HG03175 (cell line): Measurements from ENCODE around the gene SLBP.

Experiments
- ATAC-seq: cut with Tn5 transposase; IDR thresholded peaks from one replicate; pipeline ENCODE4 v1.9.1; 2021; ENCODE audit warnings: mild to moderate bottlenecking, moderate library complexity; ENCODE audit not compliant: unreplicated experiment

The SLBP gene

DNA sequence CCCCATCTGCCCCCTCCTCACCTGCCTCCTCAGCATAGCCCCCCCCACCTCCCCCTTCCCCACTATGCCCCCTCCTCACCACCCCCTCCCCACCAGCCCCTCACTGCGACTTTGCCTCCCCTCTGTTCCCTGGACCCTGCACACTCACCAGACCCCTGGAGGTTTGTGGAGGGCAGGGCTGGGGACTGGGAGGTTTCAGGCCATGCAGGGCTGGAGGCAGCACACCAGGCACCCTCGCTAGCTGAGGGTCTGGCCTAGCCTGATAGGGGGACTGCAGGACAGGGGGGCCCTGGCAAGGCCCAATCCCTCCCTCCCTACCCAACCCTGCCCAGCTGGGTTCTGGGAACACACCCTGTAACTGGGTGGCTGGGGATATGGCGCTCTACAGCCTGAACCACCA lies 37.3 kb upstream of the SLBP start:
- no peak for ATAC-seq

DNA sequence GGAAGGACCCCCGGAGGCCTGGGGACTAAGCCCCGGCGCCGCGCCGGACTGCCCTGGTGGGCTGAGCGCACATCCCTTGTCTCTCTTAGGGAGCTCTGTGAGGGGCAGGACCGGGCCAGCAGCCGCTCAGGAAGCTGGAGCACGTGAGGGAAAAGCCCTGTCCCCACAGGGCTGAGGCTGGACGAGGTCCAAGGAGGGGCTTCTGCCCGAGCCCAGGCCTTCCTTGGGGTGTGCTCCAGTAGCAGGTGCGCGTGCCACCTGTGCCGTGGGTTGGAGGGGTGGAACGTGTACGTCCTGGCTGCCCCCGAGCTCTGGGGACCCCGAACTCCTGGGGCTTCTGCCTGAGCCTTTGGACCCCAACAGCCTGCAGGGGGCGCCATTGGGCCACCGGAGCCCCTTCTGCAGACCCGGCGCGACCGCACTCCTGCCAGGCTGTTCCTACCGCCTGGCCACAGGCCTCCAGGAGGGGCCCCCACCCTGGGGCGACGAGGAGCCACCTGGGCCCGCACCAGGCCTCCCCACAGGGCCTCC lies 36.4 kb upstream of the SLBP start:
- ATAC-seq = no peak

DNA sequence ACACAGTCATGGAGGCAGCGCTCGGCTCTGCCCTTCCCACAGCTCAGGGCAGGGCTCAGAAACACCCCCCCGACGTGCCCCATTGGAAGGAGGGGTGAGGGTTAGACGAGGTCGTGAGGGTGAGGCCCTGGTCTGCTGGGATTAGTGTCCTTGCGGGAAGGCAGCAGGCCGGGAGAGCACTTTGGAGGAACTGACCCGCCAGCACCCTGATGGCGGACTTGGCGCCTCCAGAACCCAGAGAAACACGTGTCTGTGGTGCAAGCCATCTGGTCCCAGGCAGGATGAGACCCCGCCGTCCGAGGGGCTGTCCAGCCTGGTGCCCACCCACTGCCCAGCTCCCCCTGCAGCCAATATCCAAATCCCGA lies 35.5 kb upstream of the SLBP start:
- ATAC-seq = no peak

DNA sequence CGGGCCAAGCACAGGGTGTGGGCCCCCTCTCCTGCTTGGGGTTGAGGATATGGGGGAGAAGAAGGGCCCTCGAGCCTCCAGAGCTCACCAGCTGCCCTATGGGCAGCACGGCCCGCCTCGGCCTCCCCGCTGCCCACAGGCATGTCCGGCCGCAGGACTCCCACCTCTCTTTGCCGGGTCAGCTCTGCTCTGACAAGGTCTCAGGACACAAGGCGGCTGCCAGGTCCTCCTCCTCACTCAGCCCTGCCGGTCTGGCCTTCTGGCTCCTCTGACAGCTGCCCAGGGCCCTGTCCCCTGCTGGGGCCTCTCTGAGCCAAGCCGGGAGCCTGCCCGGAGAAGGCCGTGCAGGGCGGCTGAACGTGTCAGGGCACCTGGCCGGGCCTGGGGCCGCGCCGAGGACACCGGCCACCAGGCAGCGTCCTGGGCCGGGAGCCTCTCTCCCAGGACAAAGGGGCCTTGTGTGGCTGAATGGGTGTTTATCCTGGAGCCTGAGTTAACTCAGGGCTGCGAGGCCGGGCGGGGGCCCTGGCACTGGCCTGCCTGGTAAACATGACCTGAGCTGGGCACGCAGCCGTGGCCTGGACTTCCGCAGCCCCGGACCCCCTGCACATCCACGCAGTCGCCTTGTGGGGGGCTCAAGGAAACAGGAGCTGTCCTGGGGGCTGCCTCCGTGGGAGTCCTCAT lies 34.9 kb upstream of the SLBP start:
- no peak for ATAC-seq

DNA sequence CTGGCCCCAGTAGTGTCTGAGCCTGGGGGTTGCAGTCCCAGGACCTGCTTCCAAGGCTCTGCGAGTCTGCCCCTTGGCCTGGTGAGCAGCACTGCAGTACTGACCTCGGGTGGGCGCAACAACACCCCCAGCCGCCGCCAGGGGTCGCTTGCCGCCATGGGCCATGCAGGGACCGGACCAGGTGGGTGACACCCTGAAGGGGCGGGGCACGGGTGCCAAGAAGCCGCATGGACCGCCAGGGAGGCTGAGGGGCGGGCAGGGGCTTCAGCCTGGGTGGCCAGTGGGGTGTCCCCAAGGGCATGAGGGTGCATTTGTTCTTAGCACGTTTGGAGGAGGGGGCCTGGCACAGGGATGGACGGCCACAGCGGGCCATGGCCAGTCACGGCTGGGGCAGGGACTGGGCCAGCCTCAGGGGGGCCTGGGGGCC lies 34.2 kb upstream of the SLBP start:
- ATAC-seq = peak; percentile 63

DNA sequence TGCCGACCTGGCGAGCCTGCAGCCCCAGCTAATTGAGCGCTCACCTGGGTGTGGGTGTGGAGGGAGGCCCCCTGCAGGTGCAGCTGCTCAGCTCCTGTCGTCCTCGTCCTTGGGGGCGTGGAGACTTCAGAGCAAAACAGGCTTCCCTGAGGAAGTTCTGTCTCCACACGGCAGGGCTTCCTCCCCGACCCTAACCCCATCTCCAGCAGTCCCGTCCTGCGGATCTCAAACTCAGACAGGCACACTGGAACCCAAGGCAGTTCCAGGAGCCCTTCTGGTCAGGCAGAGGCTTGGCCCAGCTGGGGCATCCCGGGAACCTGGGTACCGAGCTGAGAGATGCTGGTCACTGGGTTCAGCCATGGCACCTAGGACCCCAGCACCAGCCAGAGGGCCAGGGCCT lies 33.6 kb upstream of the SLBP start:
- ATAC-seq = no peak

DNA sequence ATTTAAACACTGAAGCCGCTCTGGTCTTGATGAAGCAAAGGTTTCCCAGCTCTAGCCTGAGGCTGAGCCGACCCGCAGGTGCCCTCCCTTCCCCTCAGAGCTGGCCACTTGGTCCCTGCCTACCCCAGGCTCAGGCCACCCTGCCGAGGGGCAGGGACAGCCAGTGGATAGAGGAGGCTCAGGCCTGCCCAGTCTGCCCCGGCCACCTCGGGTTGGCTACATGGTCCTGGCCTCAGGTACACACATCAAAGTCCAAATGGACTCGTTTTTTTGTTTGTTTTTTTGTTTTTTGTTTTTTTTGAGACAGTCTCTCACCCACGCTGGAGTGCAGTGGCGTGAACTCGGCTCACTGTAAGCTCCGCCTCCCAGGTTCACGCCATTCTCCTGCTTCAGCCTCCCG lies 33.0 kb upstream of the SLBP start:
- ATAC-seq = no peak

DNA sequence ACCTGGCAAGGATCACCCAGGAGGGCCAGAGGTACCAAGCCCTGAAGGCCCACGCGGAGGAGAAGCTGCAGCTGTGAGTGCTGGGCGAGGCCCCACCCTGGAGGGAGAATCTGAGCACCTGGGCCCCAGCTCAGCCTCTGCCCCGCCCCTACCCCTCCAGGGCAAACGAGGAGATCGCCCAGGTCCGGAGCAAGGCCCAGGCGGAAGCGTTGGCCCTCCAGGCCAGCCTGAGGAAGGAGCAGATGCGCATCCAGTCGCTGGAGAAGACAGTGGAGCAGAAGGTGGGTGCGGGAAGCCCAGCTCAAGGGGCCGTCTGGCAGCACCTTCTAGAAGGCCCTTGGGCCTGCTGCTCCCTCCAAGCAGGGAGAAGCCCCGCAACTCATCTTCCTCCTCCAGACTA lies 32.4 kb upstream of the SLBP start:
- no peak for ATAC-seq

DNA sequence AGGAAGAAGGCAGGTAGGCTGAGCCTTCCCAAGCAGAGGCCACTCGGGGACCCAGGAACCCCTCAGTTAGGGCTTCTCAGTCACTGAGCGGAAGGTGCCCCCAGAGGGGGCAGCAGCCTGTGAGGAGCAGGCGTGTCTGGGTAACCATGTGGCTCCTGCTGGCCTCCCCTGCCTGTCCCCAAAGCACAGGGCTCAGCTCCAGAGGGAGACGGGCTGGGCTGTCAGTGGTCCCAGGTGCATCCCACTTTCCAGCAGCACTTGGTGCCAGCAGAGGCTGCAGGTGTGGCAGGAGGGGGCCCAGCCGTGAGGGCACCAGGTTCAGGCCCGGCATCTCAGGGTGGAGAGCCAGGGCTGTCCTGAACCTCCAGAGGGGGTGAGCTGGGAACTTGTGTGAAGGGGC lies 31.9 kb upstream of the SLBP start:
- no peak for ATAC-seq

DNA sequence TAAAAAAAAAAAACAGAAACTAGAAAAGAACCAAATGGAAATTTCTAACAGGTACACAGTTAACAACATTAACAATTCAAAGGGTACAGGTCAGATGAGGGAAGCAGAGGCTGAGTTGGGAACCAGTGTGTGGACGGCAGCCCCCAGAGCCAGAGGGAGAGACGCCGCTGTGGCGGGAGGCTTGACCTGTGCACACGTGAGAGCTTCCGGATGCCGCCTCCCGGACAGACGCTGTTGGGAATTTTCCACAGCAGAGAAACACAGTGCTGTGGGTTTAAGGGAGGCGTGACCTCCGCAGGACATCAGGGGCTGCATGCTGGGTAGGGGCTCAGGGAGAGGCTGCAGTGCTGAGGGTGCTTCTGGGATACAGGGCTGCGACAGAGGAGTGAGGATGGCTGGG lies 31.4 kb upstream of the SLBP start:
- no peak for ATAC-seq

DNA sequence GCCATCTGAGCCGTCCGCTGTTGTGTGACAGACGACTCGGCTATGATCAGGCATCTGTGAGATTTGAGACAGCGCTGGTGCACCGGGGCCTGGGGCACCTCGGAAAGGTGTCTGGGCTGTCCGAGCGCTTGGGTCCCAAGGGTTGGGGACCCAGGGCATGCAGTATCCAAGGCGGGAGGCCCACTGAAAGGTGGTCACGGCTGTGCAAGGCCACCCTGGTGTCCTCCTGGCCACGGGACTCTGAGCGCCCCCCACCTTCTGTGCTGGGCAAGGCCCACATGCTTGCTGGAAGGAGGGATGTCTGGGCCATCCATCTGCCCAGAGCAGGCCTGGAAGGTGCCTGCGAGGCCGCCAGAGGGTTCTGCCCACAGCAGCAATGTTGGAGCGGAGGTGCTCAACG lies 29.1 kb upstream of the SLBP start:
- ATAC-seq = no peak

DNA sequence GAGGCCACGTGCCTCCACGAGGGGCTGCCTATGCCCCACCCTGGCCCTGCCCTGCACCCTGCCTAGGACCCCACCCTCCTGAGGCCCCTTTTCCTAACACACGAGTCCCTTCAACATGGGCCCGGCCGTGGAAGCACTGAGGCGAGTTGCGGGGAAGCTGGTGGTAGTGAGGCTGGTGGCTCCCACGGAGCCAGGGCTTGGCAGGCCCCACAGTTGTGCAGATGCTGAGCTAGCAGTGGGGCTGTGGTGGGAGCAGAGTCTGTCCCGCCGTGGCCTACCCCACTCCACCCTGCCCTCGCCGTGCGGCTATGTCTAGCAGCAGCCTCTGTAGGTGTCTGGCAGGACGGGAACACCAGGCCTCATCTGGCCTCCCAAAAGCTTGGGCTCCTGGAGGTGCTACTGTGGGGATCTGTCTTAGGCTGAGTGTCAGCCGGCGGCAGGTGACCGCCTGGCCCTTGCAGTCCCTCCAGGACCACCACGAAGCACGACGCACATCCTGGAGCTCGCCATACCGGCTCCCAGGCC lies 28.0 kb upstream of the SLBP start:
- no peak for ATAC-seq

DNA sequence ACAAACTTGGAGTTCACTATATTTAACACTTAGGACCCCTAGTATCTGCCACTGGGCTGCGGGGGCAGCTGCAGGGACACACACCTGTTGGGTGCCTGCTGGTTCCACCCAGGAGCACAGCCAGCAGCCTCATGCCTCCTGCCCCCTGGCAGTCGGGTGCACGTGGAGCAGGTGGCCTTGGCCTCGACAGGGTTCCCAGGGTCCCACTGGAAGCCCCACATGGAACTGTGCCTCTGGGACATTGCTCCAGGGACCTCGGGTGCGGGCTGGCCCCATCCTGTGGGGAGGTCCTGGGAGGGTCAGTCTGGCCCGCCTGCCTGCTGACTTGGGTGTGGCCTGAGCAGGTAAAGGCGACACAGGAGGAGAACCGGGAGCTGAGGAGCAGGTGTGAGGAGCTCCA lies 27.2 kb upstream of the SLBP start:
- ATAC-seq = no peak

DNA sequence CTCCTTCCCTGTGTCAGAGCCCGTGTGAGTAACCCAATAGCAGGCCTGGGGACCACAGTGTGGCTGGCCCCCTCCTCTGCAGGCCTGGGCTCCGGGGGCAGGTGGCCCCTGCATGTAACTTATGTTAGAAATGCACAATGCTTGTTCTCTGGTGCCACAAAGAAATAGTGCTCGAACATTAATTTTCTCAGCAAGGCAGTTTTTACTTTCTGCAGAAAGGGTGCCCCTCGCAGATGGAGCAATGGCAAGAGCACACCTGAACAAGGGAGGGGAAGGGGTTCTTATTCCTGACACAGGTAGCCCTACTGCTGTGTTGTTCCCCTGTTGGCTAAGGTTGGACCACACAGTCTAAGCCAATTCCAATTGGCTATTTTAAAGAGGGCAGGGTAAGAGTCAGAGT lies 26.3 kb upstream of the SLBP start:
- ATAC-seq = no peak

DNA sequence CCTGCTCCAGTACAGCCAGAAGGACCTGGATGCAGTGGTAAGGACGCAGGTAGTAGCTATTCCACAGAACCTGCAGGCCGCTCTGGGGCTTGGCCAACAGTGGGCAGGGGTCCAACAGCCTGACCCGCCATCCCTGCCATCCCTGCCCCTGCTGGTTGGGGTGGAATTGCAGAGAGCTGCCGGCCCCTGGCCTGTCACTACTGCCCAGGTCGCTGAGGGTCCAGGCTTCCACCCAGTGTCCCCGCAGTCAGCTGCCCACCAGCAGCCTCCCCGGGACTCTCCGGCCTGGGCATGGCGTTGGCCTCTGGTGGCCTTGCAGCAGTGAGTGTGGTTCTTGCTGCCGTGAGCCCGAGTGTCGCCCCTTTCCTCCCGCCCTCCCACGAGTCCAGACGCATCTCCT lies 25.5 kb upstream of the SLBP start:
- no peak for ATAC-seq

DNA sequence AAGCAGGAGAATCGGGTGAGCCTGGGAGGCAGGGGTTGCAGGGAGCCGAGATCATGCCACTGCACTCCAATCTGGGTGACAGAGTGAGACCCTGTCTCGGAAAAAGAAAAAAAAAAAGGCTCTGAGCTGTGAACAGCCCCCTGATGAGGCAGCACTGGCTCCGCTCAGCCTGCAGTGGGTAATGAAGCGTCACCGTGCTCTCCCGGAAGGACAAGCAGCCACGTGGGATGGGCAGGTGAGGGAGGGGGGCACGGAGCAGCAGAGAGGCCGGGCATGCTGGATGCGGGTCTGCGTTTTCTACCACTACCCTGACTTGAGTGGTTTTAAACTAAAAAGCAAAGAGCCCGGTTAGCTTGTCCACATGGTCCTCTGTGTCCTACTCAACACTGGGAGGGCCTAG lies 24.7 kb upstream of the SLBP start:
- no peak for ATAC-seq

DNA sequence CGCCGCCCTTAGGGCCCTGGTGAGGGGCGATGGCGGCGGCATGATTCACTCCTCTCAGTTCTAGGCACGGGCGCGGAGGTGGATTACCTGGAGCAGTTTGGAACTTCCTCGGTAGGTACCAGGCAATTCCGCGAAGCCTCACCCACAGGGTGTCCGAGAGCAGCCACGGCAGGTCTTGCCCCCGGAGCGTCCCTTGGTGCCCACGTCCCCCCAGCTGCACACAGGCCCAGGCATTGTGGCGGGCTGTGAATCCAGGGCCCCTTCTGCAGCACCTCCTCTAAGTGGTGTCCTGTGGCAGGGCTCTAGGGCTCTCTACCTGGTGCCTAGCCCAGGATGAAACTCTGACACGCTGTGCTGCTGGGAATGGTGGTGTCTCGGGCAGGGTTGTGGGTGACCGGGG lies 23.1 kb upstream of the SLBP start:
- no peak for ATAC-seq

DNA sequence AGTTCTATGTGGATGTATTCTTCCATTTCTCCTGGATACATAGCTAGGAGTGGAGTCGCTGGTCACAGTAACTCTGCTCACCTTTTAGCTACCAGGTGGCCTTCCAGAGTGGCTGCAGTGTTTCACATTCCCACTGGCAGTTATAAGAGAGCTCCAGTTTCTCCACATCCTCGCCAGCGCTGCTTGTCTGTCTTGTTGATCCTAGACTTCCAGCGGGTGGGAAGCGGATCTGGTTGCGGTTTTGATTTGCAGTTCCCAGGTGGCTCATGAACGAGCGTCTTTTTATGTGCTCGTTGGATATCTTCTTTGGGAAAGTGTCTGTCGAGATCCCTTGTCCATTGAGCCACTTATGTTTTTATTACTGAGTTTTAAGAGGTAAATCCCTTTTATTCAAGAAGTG lies 20.8 kb upstream of the SLBP start:
- no peak for ATAC-seq

DNA sequence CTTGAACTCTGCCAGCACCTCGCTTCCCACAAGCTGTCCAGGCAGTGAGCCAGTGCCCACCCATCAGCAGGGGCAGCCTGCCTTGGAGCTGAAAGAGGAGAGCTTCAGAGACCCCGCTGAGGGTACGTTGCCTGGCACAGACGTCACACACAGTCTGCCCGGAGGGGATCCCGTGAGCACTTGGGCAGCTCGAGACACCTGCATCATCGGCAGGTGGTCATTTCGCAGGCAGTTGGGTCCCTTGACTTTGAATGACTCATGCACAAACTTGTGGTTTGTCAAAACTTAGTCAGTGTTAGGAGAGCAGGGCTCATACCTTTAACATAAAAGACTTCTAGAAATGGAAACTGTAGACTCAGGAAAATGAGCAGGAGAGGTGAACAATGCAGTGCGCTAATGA lies 19.1 kb upstream of the SLBP start:
- ATAC-seq = no peak

DNA sequence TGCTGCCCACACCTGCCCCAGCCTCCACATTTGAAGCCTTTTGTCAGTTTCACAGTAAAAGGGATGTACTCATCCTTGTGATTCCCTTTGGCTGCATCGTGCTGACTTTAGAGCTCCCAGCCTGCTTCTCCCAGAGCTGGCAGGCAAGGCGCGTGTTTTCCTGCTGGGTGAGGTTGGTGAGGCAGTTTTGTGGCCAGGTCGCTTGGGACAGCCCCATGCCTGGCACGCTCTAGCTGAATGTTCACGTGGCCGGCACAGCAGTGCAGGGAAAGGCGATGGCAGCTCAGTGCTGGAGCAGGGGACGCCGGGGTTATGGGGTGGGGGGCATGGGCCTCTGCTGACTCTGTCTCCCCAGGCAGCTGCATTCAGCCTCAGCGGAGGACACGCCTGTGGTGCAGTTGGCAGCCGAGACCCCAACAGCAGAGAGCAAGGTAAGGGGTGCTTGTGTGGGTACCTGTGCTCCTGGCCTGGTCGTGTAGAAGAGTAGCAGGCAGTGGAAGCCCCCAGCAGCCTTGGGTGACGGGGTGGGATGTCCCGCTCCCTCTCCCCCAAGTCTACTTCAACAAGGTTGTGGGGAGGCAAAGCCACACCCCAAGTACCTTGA lies 18.5 kb upstream of the SLBP start:
- no peak for ATAC-seq

DNA sequence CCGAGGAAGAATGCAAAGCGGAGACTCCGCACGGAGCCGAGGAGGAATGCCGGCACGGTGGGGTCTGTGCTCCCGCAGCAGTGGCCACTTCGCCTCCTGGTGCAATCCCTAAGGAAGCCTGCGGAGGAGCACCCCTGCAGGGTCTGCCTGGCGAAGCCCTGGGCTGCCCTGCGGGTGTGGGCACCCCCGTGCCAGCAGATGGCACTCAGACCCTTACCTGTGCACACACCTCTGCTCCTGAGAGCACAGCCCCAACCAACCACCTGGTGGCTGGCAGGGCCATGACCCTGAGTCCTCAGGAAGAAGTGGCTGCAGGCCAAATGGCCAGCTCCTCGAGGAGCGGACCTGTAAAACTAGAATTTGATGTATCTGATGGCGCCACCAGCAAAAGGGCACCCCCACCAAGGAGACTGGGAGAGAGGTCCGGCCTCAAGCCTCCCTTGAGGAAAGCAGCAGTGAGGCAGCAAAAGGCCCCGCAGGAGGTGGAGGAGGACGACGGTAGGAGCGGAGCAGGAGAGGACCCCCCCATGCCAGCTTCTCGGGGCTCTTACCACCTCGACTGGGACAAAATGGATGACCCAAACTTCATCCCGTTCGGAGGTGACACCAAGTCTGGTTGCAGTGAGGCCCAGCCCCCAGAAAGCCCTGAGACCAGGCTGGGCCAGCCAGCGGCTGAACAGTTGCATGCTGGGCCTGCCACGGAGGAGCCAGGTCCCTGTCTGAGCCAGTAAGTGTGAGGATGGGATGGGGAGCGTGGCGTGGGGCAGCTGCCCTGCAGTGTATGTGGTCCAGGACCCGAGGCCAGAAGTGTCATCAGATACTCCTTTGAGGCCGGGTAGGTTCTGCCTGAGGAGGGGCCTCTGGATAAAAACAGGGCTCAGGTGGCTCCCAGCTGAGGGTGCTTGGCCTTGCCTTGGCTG lies 16.2 kb upstream of the SLBP start:
- ATAC-seq = no peak
